Amygdala (tissue), 56 donors: ENCODE measurements around the gene RPUSD3.

Source experiments
- DNase-seq, 56 donors: peaks; one replicate each; lab custom pipeline; 2025; lab: John Stamatoyannopoulos, UW

RPUSD3 gene

DNA sequence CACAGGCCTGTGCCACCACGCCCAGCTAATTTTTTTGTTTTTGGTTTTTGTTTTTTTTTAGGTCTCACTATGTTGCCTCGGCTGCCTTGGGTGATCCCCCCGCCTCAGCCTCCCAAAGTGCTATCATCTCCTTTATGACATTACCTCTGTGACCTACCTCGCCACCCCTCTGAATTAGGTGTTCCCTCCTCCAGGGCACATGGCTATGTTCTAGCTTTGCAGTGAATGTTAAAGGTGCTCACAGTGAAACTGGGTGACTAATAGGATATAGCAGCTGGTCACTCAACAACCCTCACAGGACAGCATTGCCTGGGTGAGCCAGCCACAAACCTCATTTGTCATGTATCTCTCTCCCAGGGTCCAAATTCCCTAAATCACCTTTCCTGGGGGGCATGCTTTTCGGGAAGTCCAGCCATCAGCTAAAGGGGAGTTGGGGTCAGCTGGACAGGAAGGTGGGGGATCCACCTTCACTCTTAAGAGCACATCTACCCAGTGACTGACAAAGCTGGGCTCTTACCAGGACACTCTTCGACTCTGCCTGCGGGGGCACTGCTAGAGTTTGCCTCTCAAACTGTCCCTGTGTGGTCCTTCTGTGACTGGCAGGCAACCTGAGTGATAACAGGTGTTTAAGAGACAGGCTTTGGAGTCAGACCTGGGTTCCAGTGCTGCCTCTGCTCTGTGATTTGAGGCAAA, 35.3 kb downstream of the RPUSD3 start:
- DNase-seq: peak in 1 of 56 donors; percentile 6

GRCh38 chr3:9807981-9808344, 35.8 kb downstream of the RPUSD3 start:
- no peak for DNase-seq

DNA sequence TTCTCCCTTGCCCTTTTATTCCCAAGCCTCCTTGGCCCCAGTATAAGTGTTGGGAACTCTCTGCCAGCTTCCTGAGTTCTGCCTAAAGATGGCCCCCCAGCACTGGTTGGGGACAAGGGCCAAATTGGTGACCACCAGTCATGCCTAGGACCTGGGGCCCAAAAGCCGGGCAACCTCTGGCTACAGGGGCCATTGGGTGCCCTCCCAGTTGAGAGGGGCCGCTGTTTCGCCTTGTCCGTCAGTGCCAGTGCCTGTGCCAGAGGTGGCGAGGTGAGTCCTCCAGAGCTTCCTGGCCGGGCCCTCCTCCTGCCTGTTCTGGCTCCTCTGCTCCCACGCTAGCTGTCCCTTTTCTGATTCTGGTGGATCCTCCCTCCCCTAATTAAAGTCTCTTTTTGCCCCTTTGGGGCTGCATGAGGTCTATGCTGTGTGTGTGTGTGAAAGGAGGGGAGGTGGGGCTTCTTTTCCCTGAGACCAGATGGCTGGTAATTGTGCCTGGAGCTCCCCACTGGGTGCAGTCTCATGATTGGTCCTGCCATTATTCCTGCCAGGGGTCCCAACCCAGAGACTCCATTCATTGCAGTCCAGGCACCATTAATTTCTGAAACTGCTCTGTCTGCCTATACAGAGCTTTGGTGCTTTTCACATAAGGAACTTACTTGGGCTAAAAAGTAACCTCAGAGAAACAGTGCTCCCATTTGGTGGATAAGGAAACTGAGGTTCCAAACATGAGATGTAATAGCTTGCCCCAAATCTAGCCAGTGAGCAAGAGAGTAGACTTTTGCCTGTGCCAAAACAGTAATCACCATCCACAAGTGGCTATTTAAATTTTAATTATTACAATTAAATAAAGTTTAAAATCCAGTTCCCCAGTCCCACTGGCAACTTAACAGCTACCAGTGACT, 36.9 kb downstream of the RPUSD3 start:
- no peak for DNase-seq

GRCh38 chr3:9806137-9806536, 37.7 kb downstream of the RPUSD3 start:
- DNase-seq: no peak

DNA sequence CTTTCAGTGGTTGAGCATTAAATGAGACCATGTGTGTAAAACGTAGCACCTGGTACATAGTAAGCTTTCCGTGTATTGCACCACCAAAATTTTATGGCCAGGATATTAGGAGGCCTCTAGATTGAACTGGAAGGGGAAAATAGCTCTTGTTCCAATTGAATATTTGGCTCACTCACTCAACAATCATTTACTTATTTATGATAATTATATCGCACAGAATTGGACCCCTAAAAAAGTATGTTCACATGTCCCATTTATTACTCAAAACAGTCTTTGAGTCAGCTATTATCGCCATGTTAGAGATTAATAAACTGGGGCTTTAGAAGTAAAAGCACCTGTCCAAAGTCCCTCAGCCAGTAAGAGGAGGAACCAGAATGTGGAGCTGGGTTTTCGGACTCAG, 38.8 kb downstream of the RPUSD3 start:
- no peak for DNase-seq

DNA sequence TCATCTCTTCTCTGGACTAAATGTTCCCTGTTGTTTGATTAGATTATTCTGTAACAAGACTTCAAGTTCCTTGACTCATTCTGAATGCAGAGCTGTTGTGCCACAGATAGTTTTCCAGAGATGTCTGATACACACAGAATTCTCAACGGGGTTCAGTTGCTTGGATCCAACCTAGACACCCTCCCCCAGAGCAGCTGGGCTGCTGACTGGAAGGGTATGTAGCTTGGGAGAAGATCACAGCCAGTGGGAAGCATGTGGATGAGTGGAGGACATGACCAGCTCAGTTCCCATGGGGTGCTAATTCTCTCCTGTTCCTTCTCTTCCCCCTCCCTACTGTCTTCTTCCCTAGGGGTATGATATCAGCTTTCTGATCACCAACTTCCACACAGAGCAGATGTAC, 40.3 kb downstream of the RPUSD3 start:
- peak in 11 of 56 donors; percentile 6 to 45 (median 19) for DNase-seq

DNA sequence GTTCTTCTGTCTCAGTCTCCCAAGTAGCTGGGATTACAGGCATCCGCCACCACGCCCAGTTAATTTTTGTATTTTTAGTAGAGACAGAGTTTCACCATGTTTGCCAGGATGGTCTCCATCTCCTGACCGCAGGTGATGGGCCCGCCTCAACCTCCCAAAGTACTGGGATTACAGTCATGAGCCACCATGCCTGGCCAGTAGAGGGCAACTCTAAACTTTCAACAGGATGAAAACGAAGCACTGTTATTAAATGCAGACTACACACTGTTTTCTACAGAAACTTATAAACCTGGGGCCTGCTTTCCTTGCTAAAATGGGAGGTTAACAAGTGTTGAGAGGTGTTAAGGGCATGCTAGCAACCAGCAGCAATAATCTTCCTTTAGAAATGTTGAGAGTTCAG, 43.3 kb downstream of the RPUSD3 start:
- no peak for DNase-seq

DNA sequence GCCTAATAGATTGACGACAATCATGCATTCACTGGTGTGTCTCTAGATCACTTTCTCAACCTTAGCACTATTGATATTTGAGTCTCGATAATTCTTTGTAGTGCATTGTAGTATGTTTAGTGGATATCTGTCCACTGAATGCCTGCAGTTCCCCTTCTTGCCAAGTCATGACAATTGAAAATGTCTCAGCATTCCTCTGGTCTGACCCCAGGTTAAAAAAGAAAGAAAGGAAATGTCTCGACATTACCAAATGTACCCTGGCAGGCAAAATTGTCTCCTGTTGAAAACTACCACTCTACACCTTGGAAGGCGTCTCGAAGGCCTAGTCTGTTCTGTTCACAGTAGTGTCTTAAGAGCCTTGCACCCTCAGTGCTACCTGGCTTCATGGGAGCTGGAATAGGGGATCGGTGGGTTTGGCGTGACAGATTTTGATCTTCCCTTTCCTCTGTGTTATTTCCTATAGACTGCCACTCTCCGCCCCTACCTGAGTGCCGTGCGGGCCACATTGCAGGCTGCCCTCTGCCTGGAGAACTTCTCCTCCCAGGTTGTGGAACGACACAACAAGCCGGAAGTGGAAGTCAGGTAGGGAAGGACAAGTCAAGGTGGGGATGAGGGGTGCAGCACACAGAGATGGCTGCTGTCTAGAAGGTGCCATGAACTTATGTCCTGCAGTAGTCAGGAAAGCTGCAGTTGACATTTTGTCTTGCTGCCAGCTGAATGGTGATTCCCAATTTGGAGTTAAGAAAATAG, 46.4 kb downstream of the RPUSD3 start:
- DNase-seq: no peak

- DNase-seq: no peak
These were observed 48.6 kb downstream of the RPUSD3 start for GRCh38 chr3:9795207-9795606.

DNA sequence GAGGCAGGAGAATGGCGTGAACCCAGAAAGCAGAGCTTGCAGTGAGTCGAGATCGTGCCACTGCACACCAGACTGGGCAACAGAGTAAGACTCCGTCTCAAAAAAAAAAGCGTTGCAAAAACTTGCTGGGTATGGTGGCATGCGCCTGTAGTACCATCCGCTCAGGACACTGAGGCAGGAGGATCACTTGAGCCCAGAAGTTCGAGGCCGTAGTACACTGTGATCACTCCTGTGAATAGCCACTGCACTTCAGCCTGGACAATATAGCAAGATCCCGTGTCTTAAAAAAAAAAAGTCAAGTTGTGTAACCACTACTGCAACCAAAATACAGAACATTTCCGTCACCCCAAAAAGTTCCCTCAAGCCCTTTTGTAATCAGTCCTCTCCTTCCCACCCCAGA, 49.4 kb downstream of the RPUSD3 start:
- no peak for DNase-seq

- no peak for DNase-seq
These were observed 50.5 kb downstream of the RPUSD3 start for GRCh38 chr3:9793161-9793781.

DNA sequence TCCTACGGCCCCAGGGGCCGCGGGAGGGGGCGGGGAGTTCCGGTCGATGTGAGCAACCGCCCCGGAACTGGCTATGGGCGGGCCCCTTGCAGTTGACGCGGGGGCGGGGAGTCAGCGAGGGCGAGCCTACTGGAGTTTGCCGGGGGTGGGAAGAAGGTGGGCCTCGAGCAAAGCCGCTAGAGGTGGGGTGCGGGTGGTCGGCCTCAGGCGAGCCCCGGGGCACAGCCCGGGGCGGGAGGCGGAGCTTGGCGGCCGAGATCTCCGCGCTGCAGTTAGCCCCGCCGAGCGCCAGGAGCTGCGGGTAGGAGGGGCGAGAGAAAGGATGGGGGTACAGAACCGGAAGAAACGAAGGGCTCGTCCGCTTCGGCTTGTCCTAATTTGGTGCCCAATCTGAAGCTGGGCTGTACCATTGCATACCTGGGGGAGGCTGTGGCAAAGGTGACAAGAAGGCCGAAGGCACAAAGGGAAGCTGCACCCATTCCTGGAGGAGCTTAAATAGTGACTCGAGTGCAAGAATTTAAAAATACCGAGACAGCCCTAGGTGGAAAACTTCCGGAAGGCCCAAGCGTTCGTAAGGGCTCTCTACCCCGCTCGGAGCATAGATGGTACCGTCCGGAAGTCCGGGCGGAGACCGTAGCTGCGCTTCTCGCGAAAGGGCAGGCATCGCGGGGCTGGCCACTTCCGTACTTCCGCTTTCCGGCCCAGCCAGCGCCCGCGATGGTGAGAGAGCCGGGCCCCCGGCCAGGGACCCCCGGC, 51.2 kb downstream of the RPUSD3 start, which contains the start of the genes ARPC4 and TADA3:
Gene ARPC4 (plus strand): TSS at position 678 of the 756 bp plus-strand sequence. CDS start 40 bp downstream, at position 718.
Gene TADA3 (minus strand): TSS at position 69 of the 756 bp plus-strand sequence. CDS start 1,007 bp downstream, outside the sequence.
- DNase-seq: peak; percentile 60 to 99 (median 92)

DNA sequence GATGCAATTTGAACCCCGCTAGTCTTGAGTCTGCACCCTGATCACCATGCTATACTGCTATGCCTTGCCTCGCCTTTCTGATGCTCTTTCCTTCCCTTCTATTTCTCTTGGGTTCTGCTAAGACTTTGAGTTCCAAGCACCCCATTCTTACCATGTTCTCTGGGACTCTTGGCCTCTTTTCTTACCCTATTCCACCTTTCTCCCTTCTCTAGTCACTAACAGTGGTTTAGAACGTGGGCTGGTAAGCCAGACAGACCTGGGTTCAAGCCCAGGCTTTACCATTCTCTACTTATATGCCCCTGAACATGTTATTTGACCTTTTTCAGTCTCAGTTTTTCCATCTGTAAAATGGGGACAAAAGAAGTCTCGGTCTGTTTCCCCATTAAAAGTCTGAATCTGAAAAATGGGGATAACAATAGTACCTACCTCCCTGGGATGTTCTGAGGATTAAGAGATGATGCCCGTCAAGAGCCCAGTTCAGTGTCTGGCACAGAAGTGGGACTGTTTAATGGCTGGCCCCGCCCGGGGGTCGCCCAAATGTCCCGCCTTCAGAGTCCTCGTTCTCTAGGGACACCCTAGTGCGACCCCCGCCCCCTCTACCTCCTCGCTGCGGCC, 51.9 kb downstream of the RPUSD3 start:
- no peak for DNase-seq

GRCh38 chr3:9791127-9791526, 52.7 kb downstream of the RPUSD3 start:
- no peak for DNase-seq
